Epidermal melanocyte (primary cell): ENCODE measurements around the gene ANKRD34C.
A peak's percentile ranks its signal among the peaks of the same experiment; 100 is the strongest.

ENCODE experiments used
- DNase-seq: peaks from one replicate; pipeline ENCODE4 v3.0.0; 2011; ENCODE audit warnings: low spot score; ENCODE audit not compliant: insufficient read length

Gene ANKRD34C

GRCh38 chr15:79282371-79283251, at the start of gene ANKRD34C:
Gene ANKRD34C (plus strand): TSS chr15:79282722. CDS start chr15:79293285, 10,563 bp downstream.
- DNase-seq = no peak

GRCh38 chr15:79233236-79233635, 49.3 kb upstream of the ANKRD34C start:
- no peak for DNase-seq

GRCh38 chr15:79240036-79240435, 42.5 kb upstream of the ANKRD34C start:
- DNase-seq = no peak

DNA sequence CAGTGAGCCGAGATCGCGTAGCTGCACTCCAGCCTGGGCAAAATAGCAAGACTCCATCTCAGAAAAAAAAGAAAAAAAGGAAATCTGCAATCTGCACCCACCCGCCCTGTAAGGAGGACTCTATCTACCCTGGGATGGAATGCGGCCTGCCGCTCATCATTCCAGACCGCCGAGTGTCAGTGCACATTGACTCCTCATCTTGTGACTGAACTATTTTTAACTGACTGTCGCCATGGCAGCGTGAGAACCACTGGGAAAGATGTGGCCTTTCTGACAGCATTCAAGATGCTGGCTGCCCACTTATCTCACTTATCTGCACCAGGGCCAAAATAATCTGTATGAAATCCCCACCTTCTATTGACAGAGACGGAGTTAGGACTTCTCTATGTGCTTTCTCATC, 38.8 kb upstream of the ANKRD34C start:
- DNase-seq = no peak

DNA sequence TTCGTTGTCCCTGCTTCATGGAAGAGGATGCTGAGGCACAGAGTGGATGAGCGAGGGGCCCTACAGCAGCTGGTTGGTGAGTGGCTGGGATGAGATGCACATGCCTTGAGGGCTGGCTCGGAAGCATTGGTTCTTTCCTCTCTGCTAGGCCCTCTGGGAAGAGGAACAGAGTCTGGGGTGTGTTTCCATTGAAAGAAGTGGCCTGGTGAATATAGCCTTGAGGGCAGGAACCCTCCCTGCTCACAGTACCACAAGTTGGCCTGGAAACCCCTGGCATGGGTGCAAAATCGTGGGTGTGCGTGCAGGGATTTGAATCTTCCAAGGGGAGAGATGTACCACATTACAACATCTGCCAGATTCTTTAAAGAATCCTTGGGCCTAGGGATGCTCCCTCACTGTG, 37.6 kb upstream of the ANKRD34C start:
- DNase-seq = no peak

DNA sequence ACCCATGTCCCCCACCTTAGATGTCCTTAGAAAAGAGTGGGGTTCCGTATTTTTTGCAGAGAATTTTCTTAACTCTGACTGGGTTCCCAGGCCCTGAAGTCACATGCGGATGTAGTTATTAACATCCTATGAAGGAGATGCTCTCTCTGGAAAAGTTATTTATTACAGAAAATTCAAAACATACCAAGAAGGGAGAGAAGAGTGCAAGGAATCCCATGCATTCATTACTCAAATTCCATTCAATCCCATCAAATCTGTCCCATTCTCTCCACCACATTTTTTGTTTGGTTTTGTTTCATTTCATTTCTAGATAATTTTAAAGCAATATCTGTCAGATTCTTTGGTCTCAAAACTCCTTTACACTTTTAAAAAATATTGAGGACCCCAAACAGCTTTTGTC, 34.3 kb upstream of the ANKRD34C start:
- DNase-seq = no peak

DNA sequence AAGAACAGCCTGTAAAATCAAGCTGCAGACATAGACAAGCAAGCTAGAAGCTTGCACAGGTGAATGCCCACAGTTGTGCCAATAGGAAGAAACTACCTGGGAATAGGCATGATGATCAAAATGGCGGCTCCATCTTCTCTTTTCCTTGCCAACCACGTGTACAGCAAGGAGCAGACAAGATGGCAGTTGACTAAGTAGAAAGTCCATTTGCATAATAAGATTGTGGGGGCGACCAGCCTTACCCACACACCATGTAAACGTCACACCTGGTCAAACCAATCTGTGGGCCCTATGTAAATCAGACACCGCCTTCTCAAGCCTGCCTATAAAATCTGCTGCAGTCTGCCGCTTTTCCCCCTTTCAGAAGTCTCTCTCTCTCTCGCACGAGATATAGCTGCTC, 25.1 kb upstream of the ANKRD34C start:
- no peak for DNase-seq

- DNase-seq = no peak
Observed at GRCh38 chr15:79261836-79262235, 20.7 kb upstream of the ANKRD34C start.

DNA sequence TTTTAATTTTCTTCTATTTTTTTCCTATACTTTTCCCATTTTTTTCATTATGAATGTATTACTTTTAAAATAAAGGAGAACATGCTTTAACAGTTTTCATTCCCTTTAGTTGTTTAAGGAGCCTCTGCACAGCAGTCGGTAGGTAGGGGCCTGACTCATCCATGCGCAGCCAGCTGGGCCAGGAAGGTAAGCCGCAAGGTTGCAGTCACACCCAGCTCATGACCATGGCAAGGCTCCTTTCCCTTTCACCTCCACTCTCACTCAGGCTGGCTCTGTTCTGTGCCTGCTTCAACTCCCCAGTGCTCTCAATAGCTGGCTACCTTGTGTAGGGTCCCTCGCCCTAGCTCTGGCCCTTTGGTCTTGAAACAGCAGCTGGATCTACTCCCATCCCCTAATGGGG, 17.4 kb upstream of the ANKRD34C start:
- no peak for DNase-seq

DNA sequence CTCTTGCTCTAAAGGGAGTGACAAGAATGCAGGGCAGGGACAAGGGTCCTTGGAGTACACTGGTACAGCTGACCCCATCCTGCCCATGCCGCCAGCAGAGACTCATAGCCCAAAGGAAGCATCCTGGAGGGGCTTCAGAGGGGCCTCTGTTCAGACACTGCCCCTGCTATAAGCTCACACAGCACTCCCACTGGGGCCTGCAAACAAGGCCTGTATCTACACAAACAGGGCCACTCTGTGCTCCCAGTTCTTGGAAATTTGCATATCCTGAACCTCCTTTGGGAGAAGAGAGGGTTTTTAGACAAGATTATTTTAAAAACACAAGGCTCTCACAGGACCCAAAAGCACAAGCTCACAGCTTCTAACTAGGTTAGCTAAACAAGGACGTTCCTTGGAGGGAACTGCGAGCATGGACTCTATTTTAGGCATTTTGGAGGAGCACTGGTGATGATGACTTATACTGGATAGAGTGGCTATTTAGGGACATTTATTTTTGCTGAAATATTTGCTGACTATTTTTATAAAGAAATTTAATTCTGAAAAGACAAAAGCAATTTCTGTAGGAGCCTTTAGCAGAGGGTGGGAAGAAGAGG, 16.4 kb upstream of the ANKRD34C start:
- no peak for DNase-seq

DNA sequence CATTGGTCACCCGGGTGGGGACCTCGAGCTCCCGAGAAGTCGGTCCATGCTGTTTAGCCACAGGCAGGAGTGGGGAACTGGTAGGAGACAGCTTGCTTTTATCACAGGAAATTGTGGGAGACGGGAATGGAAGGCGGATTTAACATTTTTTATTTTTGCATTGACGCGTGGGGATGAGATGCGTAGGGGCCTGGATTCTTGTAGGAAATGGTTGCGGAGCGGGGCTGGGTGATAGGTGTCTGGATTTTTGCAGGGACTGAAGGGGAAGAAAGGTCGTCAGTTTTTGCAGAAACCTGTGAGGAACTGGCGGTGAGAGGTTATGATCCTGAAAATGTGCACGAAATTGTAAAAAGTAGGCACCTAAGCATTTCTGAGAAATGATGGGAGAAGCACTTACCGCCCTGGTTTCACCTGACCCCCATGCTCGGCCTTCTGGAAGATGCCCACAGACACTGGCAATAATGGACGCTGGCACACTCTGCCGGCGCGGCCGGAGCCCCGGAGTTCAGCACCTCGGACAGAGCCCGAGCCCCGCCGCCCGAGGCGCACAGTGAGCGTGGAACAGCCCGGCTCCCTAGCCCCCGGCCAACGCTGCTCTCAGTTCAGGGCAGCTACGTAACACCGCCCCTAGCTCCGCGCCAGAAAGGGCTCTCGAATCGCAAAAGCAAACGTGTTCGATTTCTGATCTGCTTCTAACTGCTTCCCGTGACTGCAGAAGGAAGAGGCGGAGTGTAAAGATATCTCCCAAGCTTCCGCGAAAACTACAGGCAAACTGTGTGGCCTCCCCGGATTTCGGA, 928 bp downstream of the ANKRD34C start:
- peak; percentile 33 for DNase-seq

- DNase-seq = no peak
Observed at GRCh38 chr15:79290642-79291275, 8.2 kb downstream of the ANKRD34C start.

GRCh38 chr15:79292011-79292410, 9.5 kb downstream of the ANKRD34C start:
- DNase-seq = no peak

DNA sequence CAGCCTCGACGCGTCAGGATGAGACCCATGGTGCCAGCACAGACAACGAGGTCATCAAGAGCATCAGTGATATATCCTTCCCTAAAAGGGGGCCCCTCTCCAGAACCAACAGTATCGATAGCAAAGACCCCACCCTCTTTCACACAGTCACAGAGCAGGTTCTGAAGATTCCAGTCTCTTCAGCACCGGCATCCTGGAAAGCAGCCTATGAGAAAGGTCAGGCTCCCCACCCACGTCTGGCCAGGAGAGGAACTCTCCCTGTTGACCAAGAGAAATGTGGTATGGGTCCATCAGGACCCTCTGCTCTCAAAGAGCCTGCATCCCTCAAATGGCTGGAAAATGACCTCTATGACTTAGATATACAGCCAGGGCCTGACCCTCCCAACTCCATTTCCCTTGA, 11.6 kb downstream of the ANKRD34C start:
- DNase-seq = no peak

GRCh38 chr15:79296583-79296982, 14.1 kb downstream of the ANKRD34C start:
- no peak for DNase-seq

DNA sequence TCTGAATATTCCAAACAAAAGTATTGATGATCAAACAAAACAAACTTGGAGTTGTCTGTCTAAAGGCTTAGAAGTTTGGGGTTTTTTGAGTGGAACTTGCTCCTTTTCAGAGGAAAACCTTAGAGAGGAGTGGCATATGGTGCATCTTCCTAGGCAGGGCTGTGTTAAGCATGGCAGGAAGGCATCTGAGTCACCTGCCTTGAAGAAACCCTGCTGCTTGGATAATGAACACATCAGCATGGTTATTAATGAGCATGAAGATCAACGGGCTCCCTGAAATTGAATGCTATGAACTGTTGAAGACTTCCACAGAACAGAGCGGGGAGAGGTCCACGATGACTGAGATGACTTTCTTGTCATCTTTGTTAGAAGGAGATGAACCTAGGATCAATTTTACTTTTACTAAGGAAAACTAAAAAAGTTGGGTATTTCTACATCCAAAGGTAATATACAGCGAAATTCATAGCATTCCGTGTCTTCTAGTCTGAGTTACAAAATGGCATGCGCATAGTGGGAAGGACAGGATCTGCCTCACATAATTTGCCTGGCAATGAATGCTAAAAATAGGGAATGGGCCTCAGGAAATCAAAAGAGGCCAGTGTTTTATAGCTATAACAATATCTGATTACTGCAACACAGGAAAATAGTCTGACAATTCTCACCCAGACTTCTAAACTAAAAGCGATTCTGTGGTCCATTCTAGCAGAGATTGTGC, 16.8 kb downstream of the ANKRD34C start:
- DNase-seq = no peak

GRCh38 chr15:79299841-79300235, 17.3 kb downstream of the ANKRD34C start:
- DNase-seq = no peak

GRCh38 chr15:79307251-79307650, 24.7 kb downstream of the ANKRD34C start:
- no peak for DNase-seq

DNA sequence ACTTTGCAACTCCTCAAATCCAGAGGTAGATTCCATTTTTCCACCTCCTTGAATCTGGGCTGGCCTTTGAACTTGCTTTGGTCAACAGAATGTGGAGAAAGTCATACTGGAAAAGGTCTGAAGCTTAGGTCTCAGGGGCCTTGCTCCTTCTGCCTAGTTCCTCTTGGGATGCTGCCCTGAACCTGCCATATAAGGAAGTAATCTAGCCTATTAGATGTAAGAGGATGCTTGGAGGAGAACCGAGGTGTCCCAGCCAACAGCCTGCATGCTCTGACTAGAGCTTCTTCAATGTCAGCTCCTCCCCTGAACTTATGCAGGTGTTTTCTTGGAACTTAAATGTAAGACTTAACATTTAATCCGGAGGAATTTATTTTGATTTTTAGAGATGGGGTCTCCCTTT, 26.4 kb downstream of the ANKRD34C start:
- DNase-seq = no peak

- peak; percentile 40 for DNase-seq
Observed at GRCh38 chr15:79310612-79310984, 28.1 kb downstream of the ANKRD34C start.
